OCI-LY1 (cell line): Measurements from ENCODE around the gene RAB40B.

ENCODE experiments used
- H2AFZ ChIP-seq: fragments of 200-600 bp; sonication (generic), shearing (Covaris generic); 2 replicates; pipeline ENCODE4 v1.6.0; 2014; ENCODE audit warnings: antibody characterized with exemption, mild to moderate bottlenecking, low read length
- H3F3A ChIP-seq: fragments of 200-600 bp; sonication (generic), shearing (Covaris generic); 2 replicates; pipeline ENCODE4 v1.6.0; 2014; ENCODE audit warnings: mild to moderate bottlenecking, antibody characterized with exemption, low read length, moderate library complexity; ENCODE audit not compliant: insufficient read depth
- H3K27ac ChIP-seq: fragments of 200-600 bp; sonication (generic); 2 replicates; pipeline ENCODE4 v1.5.1; 2014; ENCODE audit warnings: low read length, mixed run types, mild to moderate bottlenecking, low read depth; ENCODE audit not compliant: poor library complexity, severe bottlenecking
- H3K27me3 ChIP-seq: fragments of 200-600 bp; sonication (generic); 2 replicates; pipeline ENCODE4 v1.6.0; 2014; ENCODE audit warnings: antibody characterized with exemption, mild to moderate bottlenecking, low read length, moderate library complexity; ENCODE audit not compliant: insufficient read depth
- H3K36me3 ChIP-seq: fragments of 200-600 bp; sonication (generic); 2 replicates; pipeline ENCODE4 v1.6.1; 2014; ENCODE audit warnings: mild to moderate bottlenecking, antibody characterized with exemption, low read length, moderate library complexity, mixed read lengths; ENCODE audit not compliant: insufficient read depth
- H3K4me1 ChIP-seq: fragments of 200-600 bp; sonication (generic); 2 replicates; pipeline ENCODE4 v1.5.1; 2014; ENCODE audit warnings: mild to moderate bottlenecking, low read length, moderate library complexity; ENCODE audit not compliant: insufficient read depth, severe bottlenecking
- H3K4me2 ChIP-seq: fragments of 200-600 bp; sonication (generic), shearing (Covaris generic); 2 replicates; pipeline ENCODE4 v1.6.1; 2014; ENCODE audit warnings: low read length
- H3K4me3 ChIP-seq: fragments of 200-600 bp; sonication (generic); 2 replicates; pipeline ENCODE4 v1.5.1; 2014; ENCODE audit warnings: low read length, low read depth, mild to moderate bottlenecking, mixed read lengths; ENCODE audit not compliant: poor library complexity, severe bottlenecking
- H3K79me2 ChIP-seq: fragments of 200-600 bp; shearing (Covaris generic); 2 replicates; pipeline ENCODE4 v1.6.1; 2016; ENCODE audit warnings: mixed run types, low read length, mixed read lengths; ENCODE audit not compliant: insufficient read depth
- H3K9ac ChIP-seq: fragments of 200-600 bp; sonication (generic), shearing (Covaris generic); 2 replicates; pipeline ENCODE4 v1.6.1; 2014; ENCODE audit warnings: mild to moderate bottlenecking, low read length, mixed read lengths
- H3K9me2 ChIP-seq: fragments of 200-600 bp; sonication (generic), shearing (Covaris generic); 2 replicates; pipeline ENCODE4 v1.6.1; 2014; ENCODE audit warnings: low read depth, mild to moderate bottlenecking, low read length, mixed read lengths
- H3K9me3 ChIP-seq: fragments of 200-600 bp; shearing (Covaris generic); 2 replicates; pipeline ENCODE4 v1.6.1; 2014; ENCODE audit warnings: low read length, mixed read lengths
- H4K20me1 ChIP-seq: fragments of 200-600 bp; sonication (generic), shearing (Covaris generic); 2 replicates; pipeline ENCODE4 v1.6.0; 2016; ENCODE audit warnings: mild to moderate bottlenecking, low read length; ENCODE audit not compliant: insufficient read depth
- EZH2 ChIP-seq: fragments of 200-600 bp; sonication (generic), shearing (Covaris generic); IDR thresholded peaks from 2 replicates; pipeline ENCODE4 v1.8.0; 2017; ENCODE audit warnings: borderline replicate concordance, mixed run types, mild to moderate bottlenecking, antibody characterized with exemption, low read length, moderate library complexity, mixed read lengths
- TF ChIP-seq, protein P1 (sequence below): fragments of 200-600 bp; sonication (generic), shearing (Covaris generic); IDR thresholded peaks from 2 replicates; pipeline ENCODE4 v1.5.1; 2017; ENCODE audit warnings: mild to moderate bottlenecking, antibody characterized with exemption, low read length, moderate library complexity, mixed read lengths

The RAB40B gene

DNA sequence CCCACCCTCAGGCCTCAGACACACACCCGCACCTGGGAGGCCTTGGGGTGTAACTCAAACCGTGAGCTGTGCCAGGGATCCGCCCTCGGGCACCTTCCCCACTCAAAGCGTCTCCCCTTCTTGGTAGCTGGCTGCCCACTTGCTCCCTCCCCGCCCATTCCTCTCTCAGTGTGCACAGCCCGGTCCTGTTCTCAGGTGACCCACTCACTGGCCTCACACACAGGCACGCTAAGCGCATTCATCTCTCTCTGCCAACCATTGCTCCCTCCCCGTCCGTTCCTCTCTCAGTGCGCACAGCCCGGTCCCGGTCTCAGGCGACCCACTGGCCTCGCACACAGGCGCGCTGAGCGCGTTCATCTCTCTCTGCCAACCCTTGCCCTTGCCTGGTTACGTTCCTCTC, 71.1 kb downstream of the RAB40B start:
- H3K9ac ChIP-seq, result no peak overlapping the region
- TF ChIP-seq, protein P1, sequence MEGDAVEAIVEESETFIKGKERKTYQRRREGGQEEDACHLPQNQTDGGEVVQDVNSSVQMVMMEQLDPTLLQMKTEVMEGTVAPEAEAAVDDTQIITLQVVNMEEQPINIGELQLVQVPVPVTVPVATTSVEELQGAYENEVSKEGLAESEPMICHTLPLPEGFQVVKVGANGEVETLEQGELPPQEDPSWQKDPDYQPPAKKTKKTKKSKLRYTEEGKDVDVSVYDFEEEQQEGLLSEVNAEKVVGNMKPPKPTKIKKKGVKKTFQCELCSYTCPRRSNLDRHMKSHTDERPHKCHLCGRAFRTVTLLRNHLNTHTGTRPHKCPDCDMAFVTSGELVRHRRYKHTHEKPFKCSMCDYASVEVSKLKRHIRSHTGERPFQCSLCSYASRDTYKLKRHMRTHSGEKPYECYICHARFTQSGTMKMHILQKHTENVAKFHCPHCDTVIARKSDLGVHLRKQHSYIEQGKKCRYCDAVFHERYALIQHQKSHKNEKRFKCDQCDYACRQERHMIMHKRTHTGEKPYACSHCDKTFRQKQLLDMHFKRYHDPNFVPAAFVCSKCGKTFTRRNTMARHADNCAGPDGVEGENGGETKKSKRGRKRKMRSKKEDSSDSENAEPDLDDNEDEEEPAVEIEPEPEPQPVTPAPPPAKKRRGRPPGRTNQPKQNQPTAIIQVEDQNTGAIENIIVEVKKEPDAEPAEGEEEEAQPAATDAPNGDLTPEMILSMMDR, result no peak
- TF ChIP-seq EZH2, result no peak
- H3K4me3 ChIP-seq, result no peak overlapping the region
- no peak overlapping the region for H3K27ac ChIP-seq
- no peaks in the 10 kb centered on the region for H3K9me2 ChIP-seq
- no peaks in the 10 kb centered on the region; the same call in 1 of the 2 replicates for H3K79me2 ChIP-seq
- no peaks in the 10 kb centered on the region for H3K27me3 ChIP-seq
- no peaks in the 10 kb centered on the region for H3F3A ChIP-seq
- no peak overlapping the region for H2AFZ ChIP-seq
- no peaks in the 10 kb centered on the region for H3K9me3 ChIP-seq
- no peaks in the 10 kb centered on the region for H3K4me1 ChIP-seq
- H3K36me3 ChIP-seq, result peaks cover 73% of the 10 kb centered on the region
- H3K4me2 ChIP-seq, result no peak overlapping the region
- H4K20me1 ChIP-seq, result no peaks in the 10 kb centered on the region

DNA sequence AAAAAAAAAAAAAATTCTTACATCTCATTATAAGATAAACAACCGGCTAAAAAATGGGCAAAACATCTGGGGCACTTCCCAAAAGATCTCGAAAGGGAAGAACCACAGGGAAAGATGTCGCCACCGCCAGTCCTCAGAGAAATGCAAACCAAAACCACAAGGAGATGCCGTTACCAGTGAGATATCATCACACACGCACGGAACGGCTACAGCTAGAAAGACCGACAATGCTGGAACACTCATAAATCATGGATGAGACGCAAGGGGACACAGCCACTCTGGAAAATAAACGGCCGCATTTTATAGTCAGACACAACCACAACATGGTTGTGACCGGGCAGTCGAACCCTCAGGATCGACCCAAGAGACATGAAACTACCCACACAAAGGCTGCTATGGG, 74.8 kb downstream of the RAB40B start:
- no peaks in the 10 kb centered on the region for H3K27me3 ChIP-seq
- H3K9me2 ChIP-seq, result no peaks in the 10 kb centered on the region
- H2AFZ ChIP-seq, result no peak overlapping the region
- H3K4me1 ChIP-seq, result no peaks in the 10 kb centered on the region
- H3K4me3 ChIP-seq, result no peak overlapping the region
- H3K79me2 ChIP-seq, result no peaks in the 10 kb centered on the region
- no peak overlapping the region for H3K9ac ChIP-seq
- H3K4me2 ChIP-seq, result no peak overlapping the region
- TF ChIP-seq, protein P1, result no peak
- TF ChIP-seq EZH2, result no peak
- no peaks in the 10 kb centered on the region for H3K9me3 ChIP-seq
- no peak overlapping the region for H3K27ac ChIP-seq
- H3K36me3 ChIP-seq, result peaks cover 85% of the 10 kb centered on the region
- H4K20me1 ChIP-seq, result no peaks in the 10 kb centered on the region
- no peaks in the 10 kb centered on the region for H3F3A ChIP-seq

DNA sequence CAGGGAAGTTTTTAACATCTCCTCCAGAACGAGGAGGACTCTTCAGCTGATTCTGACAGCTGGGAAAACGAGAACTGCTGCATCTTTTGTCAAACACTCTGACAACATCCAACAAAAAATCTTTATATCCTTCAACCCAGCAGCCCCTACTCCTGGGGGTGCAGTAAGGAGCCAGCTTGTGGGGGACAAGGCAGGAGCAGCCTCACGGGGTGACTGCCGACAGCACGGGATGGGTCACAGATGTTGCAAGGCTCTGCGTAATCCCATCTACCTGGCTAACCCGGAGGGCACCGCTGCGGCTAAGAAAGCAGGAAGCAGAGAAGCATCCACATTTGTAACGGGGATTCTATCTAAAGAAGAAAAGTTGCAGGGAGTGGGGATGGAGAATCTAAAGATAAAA, 78.9 kb downstream of the RAB40B start:
- Histone ChIP-seq H3K4me2 (no peak overlapping the region), H3K9me2 (no peaks in the 10 kb centered on the region), H3K79me2 (no peaks in the 10 kb centered on the region), H3K36me3 (peaks cover 86% of the 10 kb centered on the region), H2AFZ (no peak overlapping the region), H3K4me1 (no peaks in the 10 kb centered on the region), H3K27ac (no peak overlapping the region), H3F3A (no peaks in the 10 kb centered on the region), H3K4me3 (no peak overlapping the region), H4K20me1 (no peaks in the 10 kb centered on the region), H3K9me3 (no peaks in the 10 kb centered on the region), H3K27me3 (no peaks in the 10 kb centered on the region), H3K9ac (no peak overlapping the region)
- TF ChIP-seq EZH2, result no peak
- TF ChIP-seq, protein P1, result no peak
